ENCODE data around the gene FGF14.

Gene FGF14

DNA sequence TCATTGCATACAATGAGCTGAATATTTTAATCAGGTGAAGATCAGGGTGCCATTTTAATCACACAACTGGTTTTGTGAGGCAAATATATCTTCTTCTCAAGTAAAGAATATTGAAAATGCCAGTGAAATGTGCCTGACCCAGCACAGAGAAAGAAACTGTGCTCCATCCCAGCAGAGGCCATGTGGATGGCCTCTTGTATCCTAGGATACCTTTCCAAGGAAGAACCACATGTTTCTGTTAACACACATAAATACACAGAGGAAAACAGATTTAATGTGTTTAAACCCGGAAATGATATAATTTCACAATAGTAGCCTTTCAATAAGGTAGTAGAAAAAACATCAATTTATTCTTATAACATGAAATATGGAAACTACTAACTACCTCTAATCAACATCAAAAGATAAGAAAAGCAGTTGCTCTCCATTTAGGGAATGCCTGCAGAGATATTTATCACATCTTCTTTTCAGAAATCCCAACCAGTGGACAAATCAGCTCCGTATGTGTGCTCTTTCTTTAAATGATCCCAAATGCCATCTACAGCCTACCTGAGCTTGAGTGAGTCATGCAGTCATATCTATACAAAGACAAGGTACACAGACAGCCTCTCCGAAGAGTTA is 157.1 kb downstream of the FGF14 start:
- no peak for DNase-seq (ENCODE audit: low read depth)
- no peak overlapping the region for H3K4me3 ChIP-seq (ENCODE audit: low read depth, low read length)
- in situ Hi-C loops (cut with HindIII; ENCODE audit: low sequenced_read_pairs): no loop called here
- TF ChIP-seq, protein P1, sequence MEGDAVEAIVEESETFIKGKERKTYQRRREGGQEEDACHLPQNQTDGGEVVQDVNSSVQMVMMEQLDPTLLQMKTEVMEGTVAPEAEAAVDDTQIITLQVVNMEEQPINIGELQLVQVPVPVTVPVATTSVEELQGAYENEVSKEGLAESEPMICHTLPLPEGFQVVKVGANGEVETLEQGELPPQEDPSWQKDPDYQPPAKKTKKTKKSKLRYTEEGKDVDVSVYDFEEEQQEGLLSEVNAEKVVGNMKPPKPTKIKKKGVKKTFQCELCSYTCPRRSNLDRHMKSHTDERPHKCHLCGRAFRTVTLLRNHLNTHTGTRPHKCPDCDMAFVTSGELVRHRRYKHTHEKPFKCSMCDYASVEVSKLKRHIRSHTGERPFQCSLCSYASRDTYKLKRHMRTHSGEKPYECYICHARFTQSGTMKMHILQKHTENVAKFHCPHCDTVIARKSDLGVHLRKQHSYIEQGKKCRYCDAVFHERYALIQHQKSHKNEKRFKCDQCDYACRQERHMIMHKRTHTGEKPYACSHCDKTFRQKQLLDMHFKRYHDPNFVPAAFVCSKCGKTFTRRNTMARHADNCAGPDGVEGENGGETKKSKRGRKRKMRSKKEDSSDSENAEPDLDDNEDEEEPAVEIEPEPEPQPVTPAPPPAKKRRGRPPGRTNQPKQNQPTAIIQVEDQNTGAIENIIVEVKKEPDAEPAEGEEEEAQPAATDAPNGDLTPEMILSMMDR (IDR thresholded peaks at IDR 0.05; ENCODE audit: low read depth, low read length, missing control alignments): no peak

DNA sequence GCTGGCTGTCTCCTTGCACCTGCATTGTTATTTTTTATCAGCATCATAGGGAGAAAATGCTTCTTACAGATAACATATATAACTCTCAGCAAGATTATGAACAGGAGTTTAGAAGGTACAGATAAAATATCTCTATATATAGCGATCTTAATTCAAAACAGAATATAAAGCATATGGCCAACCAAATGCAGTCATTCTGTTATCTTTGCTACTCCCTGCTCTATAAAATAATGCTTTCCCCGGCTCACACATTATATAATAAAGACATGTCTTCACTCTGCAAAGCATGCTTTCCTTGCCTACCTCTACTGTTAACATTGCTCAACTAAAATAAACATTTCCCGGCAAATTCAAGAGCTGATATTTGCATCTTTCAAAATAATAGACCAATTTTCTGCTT is 161.7 kb downstream of the FGF14 start:
- H3K4me3 ChIP-seq (ENCODE audit: low read depth, low read length): no peak overlapping the region
- in situ Hi-C loops (cut with HindIII; ENCODE audit: low sequenced_read_pairs): no loop called here
- DNase-seq (ENCODE audit: low read depth): no peak
- TF ChIP-seq, protein P1 (IDR thresholded peaks at IDR 0.05; ENCODE audit: low read depth, low read length, missing control alignments): no peak

DNA sequence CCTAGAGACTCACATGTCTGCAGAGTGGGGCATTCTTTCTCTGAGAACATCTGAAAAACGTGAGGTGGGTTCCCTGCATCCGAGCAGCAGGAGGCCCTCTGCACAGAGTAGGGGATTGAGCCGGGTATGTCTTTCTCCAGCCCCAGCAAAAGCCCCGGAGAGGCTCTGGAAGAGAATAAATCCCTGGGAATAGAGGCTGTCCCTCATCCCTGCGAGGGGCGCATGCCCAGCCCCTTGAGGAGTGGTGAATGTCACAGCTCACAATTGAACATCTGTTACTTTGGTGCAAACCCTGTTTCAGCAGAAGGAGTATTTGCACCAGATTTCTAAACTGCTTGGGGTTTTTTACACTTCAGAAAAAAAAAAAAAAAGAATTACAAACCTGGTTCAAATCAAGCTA is 164.6 kb downstream of the FGF14 start:
- in situ Hi-C loops (cut with HindIII; ENCODE audit: low sequenced_read_pairs): no loop called here
- H3K4me3 ChIP-seq (ENCODE audit: low read depth, low read length): no peak overlapping the region
- TF ChIP-seq, protein P1 (IDR thresholded peaks at IDR 0.05; ENCODE audit: low read depth, low read length, missing control alignments): no peak
- no peak for DNase-seq (ENCODE audit: low read depth)

DNA sequence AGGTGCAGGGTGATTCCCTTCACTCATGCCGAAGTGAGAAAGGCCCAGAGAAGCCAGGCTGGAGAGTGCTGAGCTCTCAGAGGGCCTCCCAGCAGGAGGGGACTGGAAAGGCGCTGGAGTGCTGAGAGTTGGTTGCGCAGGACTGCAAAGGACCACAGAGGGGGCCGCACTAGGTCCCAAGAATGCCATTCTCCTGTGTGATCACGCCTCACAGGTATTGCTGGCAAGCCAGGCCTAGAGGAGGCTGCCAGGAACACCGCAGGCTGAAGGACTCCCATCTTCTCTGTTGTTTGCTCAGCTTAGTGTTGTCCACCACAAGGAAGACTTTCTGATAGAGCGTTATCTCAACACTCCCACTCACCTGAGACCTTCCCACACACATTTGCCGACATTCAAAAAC is 165.0 kb downstream of the FGF14 start:
- no peak for DNase-seq (ENCODE audit: low read depth)
- TF ChIP-seq, protein P1 (IDR thresholded peaks at IDR 0.05; ENCODE audit: low read depth, low read length, missing control alignments): no peak
- H3K4me3 ChIP-seq (ENCODE audit: low read depth, low read length): no peak overlapping the region
- in situ Hi-C loops (cut with HindIII; ENCODE audit: low sequenced_read_pairs): no loop called here

DNA sequence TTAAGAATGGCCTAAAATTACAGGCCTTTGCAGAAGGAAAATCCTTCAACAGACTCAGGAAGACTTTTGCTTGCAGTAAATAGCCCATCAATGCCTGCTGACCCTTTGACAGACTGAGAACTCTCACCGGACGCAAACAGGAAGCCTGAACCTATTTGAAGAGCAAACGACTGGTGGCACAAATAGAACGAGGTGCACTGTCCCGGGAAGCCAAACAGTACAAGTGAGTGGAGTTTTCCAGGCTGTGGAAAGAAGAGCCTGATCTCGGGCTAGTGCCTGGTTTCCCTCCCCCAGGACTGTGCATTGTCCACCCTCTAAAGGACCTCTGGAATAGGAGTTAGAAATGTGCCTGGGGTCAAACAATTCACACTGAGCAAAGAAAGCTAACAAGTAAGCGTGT is 165.5 kb downstream of the FGF14 start:
- in situ Hi-C loops (cut with HindIII; ENCODE audit: low sequenced_read_pairs): no loop called here
- DNase-seq (ENCODE audit: low read depth): no peak

DNA sequence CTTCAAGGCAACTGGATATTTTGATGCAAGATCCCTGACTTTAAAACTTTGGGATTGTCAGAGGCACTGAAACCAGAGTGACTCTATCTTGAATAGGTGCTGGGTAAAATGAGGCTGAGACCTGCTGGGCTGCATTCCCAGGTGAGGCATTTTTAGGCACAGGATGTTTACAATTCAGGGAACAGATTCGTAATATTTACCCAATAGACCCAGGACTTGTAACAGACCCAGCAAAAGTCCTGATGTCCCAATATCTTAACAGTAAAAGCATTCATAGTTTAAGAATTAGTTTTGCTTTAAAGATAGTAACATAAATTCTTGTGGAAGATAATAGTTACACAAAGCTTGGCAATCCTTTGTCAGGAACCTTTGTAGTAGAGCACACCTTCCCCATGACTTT is 166.2 kb downstream of the FGF14 start:
- in situ Hi-C loops (cut with HindIII; ENCODE audit: low sequenced_read_pairs): no loop called here
- no peak overlapping the region for H3K4me3 ChIP-seq (ENCODE audit: low read depth, low read length)
- no peak for DNase-seq (ENCODE audit: low read depth)
- TF ChIP-seq, protein P1 (IDR thresholded peaks at IDR 0.05; ENCODE audit: low read depth, low read length, missing control alignments): no peak

More for the DNA sequence above, 165.5 kb downstream of the FGF14 start:
- no peak overlapping the region for H3K4me3 ChIP-seq (ENCODE audit: low read depth, low read length)
- TF ChIP-seq, protein P1 (IDR thresholded peaks at IDR 0.05; ENCODE audit: low read depth, low read length, missing control alignments): no peak

Measured in astrocyte of the cerebellum (primary cell).